Embryonic facial prominence (tissue), 1 donor: Measurements from ENCODE around the gene GNG4.
"Not testable (repeated sequence)": the region's sequence is repeated elsewhere in the genome, so short reads cannot be mapped to it uniquely, and the experiment has no call there.

Experiments
- DNase-seq: peaks from one replicate; pipeline ENCODE4 v3.0.0-alpha.2; 2016; ENCODE audit errors: extremely low spot score

The GNG4 gene

DNA sequence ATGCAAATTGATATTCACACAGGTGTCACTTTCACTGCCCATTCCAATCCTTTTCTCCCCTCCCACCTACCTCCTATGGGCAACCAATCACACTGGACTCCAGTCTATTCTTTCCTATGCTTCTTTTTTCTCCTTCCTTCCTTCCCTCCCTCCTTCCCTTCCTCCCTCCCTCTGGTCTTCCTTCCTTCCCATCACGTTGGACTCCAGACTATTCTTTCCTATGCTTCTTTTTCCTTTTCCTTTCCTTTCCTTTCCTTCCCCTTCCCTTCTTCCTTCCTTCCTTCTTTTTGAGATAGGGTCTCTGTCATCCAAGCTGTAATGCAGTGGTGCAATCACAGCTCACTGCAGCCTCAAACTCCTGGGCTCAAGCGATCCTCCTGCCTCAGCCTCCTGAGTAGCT, 64.6 kb downstream of the GNG4 start:
- DNase-seq: no peak

DNA sequence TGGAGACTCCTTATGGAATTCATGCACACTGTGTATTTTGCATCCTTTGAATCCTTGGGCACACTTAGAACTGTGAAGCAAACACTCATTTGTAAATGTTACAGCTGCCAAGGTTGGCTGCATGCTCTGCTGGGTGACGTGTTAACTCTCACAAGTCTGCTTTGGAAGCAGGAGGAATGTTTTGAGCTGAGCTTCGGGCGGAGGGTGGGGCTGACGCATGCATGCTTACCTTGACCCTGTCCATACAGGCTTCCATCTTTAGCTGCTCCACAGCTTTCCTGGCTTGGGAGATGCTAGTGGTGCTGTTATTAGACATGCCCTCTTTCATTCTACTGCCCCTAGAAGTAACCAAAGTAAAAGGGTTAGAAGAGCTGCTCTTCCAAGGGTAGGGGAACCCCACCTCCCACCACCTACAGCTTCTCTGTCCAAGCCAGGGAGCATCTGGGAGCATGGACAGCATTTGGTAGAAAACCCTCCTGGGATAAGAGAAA, 66.0 kb downstream of the GNG4 start:
- no peak for DNase-seq

DNA sequence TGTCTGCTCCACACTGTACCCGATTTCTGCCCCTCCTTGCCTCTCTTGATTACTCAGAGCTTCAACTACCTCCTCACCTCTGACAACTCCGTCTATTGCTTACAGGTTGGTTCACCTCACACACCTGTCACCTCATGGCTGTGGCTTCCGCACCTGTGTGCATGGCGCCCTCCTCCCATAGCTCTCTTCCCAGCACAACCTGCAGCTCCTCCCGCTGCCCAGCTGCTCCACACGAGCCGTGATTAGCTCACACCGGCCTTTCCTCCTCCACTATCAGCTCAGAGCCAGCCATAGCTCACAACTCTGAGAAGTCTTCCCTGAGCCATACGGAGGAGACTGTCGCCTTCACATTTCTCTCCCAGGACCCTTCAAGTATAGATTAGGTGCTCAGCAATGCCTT, 67.5 kb downstream of the GNG4 start:
- no peak for DNase-seq

DNA sequence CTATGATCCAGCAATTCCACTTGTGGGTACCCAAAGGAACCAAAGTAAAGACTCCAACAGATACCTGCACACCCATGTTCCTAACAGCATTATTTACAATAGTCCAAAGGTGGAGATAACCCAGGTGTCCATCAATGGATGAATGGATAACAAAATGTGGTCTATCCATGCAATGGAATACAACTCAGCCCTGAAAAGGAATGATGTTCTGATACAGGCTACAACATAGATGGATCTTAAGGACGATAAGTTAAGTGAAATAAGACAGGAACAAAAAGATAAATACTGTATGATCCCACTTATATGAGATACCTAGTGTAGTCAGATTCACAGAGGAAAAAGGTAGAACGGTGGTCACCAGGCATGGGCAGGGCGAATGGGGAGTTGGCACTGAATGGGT, 69.7 kb downstream of the GNG4 start:
- no peak for DNase-seq

DNA sequence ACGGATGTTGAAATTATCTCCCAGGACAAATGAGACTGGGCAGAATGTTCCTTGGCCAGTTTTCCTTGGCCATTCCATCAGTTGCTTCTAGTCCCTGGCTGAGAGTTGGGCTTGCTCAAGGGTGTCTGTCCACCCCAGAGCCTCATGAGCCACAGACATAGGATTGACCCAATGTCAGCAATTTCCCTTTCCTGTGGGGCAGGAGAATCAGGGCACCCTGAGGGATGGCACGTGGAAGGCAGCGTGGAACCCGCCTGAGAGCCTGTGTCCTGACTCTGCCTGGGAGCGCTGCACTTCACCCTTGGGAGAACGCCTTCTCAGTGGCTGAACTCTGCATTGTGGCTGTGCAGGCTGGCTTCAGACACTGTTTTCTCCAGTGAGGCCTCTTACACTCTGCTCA, 74.0 kb downstream of the GNG4 start:
- DNase-seq: no peak

DNA sequence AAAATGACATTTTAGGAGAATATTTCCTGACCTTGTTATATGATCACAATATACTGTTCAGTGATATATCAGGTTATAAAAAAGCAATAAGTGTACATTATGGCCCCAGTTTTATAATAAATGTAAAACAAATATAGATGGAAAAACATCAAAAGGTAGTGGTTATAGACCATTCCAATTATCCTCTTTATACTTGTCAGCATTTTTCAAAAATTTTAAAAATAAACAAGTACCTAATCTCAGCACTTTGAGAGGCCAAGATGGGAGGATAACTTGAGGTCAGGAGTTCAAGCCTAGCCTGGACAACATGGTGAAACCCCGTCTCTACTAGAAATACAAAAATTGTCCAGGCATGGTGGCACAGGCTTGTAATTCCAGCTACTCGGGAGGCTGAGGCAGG, 75.7 kb downstream of the GNG4 start:
- DNase-seq: no peak

DNA sequence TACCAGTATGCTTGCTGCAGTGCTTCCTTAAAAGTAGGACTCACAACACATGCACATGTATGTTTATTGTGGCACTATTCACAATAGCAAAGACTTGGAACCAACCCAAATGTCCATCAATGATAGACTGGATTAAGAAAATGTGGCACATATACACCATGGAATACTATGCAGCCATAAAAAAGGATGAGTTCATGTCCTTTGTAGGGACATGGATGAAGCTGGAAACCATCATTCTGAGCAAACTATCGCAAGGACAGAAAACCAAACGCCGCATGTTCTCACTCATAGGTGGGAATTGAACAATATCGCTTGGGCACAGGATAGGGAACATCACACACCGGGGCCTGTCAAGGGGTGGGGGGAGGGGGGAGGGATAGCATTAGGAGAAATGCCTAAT, 76.6 kb downstream of the GNG4 start:
- DNase-seq: not testable (repeated sequence)

DNA sequence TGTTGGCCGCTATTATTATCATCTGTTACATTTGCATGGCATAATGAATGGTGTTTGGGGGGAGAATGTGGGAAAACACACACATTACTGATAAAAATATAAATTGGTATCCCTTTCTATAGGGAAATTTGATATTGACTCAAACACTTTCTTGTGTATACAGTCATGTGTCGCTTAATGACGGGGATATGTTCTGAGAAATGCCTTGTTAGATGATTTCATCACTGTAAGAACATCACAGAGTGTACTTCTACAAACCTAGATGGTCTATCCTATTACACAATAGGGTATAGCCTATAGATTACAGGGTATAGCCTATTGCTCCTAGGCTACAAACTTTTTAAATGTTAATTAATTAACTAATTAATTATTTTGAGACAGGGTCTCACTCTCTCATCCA, 78.1 kb downstream of the GNG4 start:
- DNase-seq: no peak

DNA sequence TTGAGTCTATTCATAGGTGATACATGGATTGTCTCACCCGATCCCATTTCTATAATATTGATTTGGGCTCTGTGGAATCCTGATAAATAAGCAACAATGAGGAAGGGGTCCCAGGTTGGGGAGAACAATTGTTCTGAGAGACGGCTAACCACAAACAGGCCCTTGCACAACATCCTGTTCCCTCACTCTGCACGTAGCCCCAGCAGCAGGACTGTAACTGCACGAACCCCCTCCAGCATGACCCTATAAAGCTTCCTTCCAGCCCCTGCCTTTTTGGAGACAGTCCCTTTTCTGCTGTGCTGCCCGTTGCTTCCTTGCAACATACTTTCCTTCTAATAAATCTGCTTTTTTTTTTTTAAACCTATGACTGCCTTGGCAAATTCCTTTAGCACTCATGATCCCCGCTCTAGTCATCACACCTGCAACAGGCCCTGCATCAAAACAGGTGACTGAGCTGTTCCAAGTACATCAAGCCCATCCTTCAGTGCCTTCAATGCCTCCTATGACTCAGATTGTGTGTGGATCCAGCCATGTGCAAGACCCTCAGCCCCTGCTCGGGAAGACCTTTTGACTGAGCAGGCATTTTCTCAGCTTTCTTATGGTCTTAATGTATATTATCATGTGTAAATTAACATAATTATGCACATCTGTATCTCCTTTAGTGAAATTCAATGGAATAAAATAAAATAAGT, 81.6 kb downstream of the GNG4 start:
- DNase-seq: no peak

DNA sequence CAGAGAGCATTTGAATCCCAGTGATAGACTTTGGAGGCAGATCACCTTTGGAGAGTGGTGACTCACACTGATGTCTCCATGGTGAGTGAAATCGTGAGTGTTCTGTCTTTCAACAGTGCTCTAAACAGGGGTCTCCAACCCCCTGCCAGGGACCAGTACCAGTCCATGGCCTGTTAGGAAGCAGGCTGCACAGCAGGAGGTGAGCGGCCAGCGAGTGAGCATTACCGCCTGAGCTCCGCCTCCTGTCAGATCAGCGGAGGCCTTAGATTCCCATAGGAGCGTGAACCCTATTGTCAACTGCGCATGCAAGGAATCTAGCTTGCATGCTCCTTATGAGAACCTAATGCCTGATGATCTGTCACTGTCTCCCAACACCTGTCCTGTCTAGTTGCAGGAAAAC, 83.5 kb downstream of the GNG4 start:
- DNase-seq: no peak

DNA sequence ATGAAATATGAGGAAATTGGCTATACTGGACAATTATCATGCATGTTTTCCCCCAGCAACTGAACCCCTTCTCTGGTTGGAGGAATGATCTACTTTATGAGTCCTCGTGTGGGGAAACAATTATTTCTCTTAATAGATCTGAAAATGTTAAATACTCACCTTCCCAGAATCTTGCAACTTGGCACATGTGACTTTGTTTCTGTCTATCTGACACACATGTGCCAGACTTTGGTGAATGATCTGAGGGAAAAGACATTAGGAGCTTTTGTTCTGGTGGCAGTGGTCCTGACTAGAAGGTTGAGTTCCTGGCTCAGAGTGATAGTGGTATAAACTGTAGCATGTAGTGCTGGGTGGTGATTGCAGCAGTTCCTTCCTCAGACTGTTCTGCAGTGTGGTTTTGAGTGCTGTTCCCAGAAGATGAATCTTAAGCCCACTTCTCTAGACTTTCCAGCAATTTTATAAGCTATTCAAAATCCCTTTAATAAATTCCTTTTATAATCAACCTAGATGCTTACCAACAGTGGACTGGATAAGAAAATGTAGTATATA, 86.0 kb downstream of the GNG4 start:
- DNase-seq: no peak

DNA sequence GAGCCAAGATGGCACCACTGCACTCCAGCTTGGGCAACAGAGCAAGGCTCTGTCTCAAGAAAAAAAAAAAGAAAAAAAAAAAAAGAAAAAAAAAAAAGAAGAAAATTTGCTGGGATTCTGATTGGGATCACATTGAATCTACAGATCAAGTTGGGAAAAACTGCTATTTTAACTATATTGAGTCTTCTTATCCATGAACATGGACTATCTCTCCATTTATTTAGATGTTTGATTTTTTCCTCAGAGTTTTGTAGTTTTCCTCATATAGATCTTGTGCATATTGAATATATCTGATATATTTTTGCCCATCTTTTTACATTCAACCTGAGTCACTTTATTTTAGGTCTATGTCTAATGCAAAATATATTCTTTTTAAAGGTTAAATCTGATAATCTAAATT, 87.0 kb downstream of the GNG4 start:
- DNase-seq: no peak

DNA sequence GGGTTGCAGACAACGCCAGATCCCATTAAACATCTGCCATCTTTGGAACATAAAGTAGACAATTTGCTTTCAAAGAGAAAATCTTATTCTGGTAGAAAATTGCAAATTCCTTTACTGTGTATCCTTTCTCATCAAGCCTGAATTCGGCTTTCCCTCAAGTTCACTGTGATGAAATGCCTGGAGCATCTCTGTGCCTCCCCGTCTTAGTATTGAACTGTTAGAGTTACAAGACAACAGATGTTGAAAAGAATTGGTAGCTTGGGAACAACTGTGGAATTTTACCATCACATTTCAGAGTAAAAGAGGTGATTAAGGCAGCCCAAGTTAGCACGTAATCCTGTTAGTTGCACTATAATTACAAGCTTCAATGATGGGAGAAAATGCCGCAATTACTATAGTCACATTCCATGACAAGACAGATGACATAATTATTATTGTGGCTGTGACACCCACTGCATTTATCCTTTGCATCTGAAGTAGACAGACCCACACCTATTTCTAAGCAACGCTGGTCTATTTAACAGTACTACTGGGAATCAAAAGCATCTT, 90.9 kb downstream of the GNG4 start:
- DNase-seq: no peak

DNA sequence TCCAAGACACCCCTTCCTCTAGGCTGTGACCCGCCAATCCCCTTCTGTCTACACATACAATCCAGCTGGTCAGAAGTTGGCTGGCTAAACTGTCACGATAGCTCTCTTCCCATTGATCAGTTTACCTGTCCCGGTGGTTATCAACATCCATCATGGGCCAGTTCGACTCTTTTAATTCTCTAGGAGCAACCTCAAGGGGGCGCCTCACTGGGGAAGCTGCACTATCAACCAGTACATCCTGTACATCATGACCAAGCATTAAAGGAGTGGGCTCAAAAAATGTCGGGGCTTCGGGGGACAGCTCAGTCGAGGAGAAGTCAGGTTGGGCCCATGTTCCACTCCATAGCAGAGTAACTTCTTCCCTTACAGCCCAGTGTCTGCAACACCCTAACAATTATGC, 92.1 kb downstream of the GNG4 start:
- no peak for DNase-seq

DNA sequence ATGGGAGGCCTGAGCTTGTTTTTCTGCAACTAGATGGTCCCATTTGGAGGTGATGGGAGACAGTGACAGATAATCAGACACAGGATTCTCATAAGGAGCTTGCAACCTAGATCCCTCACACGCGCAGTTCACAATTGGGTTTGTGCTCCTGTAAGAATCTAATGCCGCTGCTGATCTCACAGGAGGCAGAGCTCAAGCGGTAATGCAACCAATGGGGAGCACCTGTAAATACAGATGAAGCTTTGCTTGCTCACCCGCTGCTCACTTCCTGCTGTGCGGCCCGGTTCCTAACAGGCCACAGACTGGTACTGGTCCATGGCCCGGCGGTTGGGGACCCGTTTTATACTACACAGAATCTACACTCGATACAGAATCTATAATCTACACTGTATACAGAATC, 92.8 kb downstream of the GNG4 start:
- no peak for DNase-seq

DNA sequence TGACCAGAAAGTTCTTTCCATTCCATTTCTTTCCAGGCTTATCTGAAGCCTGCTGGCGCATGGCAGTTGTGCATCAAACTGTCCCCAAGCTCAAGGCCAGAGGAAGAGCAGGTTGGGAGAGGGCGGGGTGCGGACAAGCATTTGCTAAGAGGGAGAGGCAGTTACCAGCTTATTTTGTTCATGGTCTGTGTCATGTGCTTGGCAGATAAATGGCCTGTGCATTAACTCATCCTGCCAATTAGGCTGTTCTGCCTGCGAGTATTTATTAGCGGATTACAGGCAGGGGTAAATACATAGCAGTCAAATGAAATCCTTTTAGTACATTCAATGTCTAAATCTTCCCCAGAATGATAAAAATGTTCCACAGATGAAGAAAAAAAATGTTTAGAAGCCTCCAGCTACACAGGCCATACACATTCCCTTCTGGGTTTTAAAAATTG, 96.5 kb downstream of the GNG4 start:
- DNase-seq: no peak

DNA sequence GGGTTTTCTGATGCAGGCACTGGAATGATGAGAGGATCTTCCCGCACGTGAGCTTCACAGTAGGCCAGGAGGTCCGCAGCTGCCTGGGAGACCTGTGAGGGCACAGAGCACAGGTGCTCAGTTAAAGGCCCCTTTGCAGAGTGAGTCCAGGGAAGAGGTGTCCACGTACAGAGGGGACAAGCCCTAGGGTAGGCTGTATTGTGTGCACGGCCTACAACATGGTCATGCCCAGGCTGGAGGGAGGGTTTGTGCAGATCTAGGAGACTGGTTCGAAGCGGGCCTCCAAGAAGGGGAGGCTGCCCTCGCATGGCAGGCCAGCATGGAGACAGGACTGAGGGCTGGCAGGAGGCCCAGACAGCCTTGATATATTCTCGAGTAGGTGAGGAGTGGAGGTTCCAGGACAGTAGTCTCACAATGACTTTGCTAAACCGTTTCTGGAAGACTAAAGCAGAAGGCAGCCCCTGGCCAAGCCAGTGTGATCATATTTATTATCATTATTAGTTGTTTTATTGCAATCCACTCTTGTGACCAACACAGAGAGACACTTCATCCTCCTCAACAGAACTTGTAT, 97.4 kb downstream of the GNG4 start:
- DNase-seq: no peak

DNA sequence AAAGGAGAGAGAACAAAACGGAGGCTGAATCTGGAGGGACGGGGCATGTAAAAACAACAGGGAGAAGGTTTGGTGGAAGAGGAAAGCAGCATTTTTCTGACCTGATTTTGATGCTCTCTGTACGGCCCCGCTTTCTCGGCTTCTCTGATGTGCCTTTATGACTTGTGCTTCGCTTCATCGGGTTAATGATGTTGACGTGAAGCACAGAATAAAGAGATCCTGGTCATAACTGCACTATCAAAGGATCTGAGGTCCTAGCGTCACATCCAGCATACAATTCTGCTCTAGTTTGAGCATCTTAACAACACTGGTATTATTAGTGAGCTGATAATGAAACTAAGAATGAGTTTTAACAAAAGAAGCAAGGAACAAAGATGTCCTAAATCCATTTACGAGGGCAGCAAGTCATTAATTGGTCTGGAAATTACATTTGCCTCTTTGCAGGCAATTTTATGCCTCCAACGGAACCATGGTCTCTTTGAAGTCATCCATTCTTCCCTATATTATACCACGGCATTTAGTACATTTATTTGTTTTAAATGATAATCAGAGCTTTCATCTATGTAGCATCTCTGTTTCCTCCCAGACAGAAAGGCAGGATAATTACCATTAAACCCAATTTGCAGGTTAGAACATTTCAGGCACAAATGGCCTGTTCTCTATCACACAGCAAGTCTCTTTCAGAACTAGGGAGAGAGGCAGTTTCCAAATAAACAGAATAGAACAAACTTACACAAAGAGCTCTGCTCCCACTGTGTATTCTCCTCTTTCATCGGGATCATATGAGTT, 100.0 kb downstream of the GNG4 start:
- DNase-seq: no peak

DNA sequence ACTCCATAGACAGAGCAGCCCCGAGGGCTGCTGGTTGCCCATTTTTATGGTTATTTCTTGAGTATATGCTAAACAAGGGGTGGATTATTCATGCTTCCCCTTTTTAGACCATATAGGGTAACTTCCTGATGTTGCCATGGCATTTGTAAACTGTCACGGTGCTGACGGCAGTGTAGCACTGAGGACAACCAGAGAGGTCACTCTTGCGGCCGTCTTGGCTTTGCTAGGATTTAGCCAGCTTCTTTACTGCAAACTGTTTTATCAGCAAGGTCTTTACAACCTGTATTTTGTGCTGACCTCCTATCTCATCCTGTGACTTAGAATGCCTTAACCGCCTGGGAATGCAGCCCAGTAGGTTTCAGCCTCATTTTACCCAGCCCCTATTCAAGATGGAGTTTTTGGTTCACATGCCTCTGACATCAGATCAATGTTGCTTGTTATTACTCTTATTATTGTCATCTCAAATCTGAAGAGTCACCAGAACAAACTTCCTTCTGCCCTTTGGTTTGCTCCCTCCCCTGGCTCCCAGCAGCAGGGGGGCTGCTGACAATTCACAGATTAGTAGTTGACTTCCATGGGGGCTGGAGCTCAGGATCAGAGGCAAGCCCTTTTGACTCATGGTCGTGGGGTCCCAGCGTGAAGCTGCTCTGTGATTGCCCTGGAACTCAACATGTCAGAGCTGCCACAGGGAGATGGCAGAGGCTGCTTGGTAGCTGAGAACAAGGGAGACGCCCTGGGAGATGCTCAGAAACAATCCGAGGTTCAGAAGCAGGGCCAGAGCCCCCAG, 103.0 kb downstream of the GNG4 start:
- DNase-seq: not testable (repeated sequence)

DNA sequence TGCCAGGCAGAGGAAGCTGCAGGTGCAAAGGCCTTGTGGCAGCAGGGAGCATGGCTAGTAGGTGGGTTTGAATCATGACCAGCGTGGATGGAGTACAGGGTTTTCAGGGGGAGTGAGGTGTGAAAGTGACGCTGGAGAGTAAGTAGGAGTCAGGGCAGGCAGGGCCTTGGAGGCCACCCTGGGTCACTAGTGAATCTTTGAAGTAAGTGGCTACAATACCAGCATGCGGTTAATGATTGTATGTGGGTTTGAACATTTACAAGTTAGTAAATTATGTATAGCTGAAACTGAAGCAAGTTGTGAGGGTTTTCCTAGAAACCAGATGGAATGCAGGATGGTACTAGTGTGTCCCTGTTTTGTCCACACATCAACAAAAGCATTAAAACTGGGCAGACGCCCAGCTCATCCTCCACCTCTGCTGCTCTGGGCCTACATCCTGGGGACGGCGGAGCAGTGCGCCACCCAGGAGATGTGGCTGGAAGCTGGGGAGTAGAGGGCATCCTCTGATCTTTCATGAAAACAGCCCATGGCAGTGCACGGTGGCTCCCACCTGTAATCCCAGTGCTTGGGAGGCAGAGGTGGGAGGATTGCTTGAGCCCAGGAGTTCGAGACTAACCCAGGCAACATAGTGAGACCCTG, 104.2 kb downstream of the GNG4 start:
- DNase-seq: no peak

DNA sequence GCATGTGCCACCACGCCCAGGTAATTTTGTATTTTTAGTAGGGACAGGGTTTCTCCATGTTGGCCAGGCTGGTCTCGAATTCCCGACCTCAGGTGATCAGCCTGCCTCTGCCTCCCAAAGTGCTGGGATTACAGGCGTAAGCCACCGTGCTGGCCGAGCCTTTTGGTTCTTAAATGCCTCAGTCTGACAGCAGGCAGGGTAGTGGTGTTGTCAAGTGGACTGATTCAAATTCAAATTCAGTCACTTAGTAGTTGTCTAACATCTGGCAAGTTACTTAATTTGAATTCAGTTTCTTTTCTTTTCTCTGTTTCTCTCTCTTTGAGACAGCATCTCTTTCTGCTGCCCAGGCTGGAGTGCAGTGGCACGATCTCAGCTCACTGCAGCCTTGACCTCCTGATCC, 106.7 kb downstream of the GNG4 start:
- DNase-seq: not testable (repeated sequence)
